PC-9 (cell line): Measurements from ENCODE around the gene KCNJ11. TPM values are rescaled to one million over a fixed set of nuclear protein-coding genes. Genes with fewer than 3 reads are reported as not detected.

Experiments used
- BruUV-seq: library from RNA; stranded (reverse); fragments of 400-500 nt; replicated peaks from 2 replicates; lab custom pipeline; 2021; lab: Mats Ljungman, UMichigan
- CTCF ChIA-PET: fragments of 300-600 bp; sonication (Branson Sonifier 250); formaldehyde crosslinking; loops from one replicate; lab custom pipeline; 2022; ENCODE audit warnings: antibody characterized with exemption; lab: Charles Lee
- POLR2A ChIA-PET: fragments of 300-600 bp; sonication (Branson Sonifier 250); formaldehyde crosslinking; loops from one replicate; lab custom pipeline; 2022; ENCODE audit warnings: antibody characterized with exemption; ENCODE audit not compliant: unreplicated experiment; lab: Charles Lee
- DNase-seq, 2 experiments: peaks; one replicate each; pipeline versions ENCODE4 v3.0.0 to v3.0.0-alpha.2; 2015 to 2022; ENCODE audit warnings: mixed read lengths in 1 of 2
- H2AFZ ChIP-seq: fragments of 200-600 bp; sonication (generic); 2 replicates; pipeline ENCODE4 v1.8.1; 2017; ENCODE audit warnings: antibody characterized with exemption
- H3F3A ChIP-seq: fragments of 200-600 bp; sonication (generic); 2 replicates; pipeline ENCODE4 v1.8.1; 2017; ENCODE audit warnings: antibody characterized with exemption, mild to moderate bottlenecking, low read depth; ENCODE audit not compliant: insufficient read depth
- H3K27ac ChIP-seq: fragments of 200-600 bp; sonication (generic); 2 replicates; pipeline ENCODE4 v1.6.1; 2016; ENCODE audit warnings: mixed run types
- H3K27me3 ChIP-seq: fragments of 200-600 bp; sonication (generic); 2 replicates; pipeline ENCODE4 v1.6.1; 2016; ENCODE audit warnings: low read depth, mixed run types; ENCODE audit not compliant: insufficient read depth
- H3K36me3 ChIP-seq: fragments of 200-600 bp; sonication (generic); 2 replicates; pipeline ENCODE4 v1.6.1; 2016; ENCODE audit warnings: low read depth, mixed run types
- H3K4me1 ChIP-seq: fragments of 200-600 bp; sonication (generic); replicated peaks from 2 replicates; pipeline ENCODE4 v1.6.1; 2016; ENCODE audit warnings: mixed run types; ENCODE audit not compliant: insufficient read depth
- H3K4me2 ChIP-seq: fragments of 200-600 bp; sonication (generic); 2 replicates; pipeline ENCODE4 v1.6.1; 2017; ENCODE audit warnings: mixed run types
- H3K4me3 ChIP-seq: fragments of 200-600 bp; sonication (generic); 2 replicates; pipeline ENCODE4 v1.6.1; 2016; ENCODE audit warnings: mixed run types
- H3K79me2 ChIP-seq: fragments of 200-600 bp; sonication (generic); 2 replicates; pipeline ENCODE4 v1.6.1; 2017; ENCODE audit warnings: low read depth, mixed run types
- H3K9me2 ChIP-seq: fragments of 200-600 bp; sonication (generic); 2 replicates; pipeline ENCODE4 v1.8.1; 2017; ENCODE audit warnings: mild to moderate bottlenecking; ENCODE audit not compliant: insufficient read depth
- H3K9me3 ChIP-seq: fragments of 200-600 bp; sonication (generic); 2 replicates; pipeline ENCODE4 v1.8.1; 2016; ENCODE audit warnings: low read depth; ENCODE audit not compliant: insufficient read depth
- H4K20me1 ChIP-seq: fragments of 200-600 bp; sonication (generic); 2 replicates; pipeline ENCODE4 v1.8.1; 2017; ENCODE audit not compliant: insufficient read depth
- CTCF ChIP-seq: fragments of 200-600 bp; sonication (generic); conservative IDR thresholded peaks from 2 replicates; pipeline ENCODE4 v1.6.1; 2017; ENCODE audit warnings: mixed run types, antibody characterized with exemption, mild to moderate bottlenecking, moderate library complexity
- EZH2 ChIP-seq: fragments of 200-600 bp; sonication (generic); IDR thresholded peaks from 2 replicates; pipeline ENCODE4 v1.8.0; 2017; ENCODE audit warnings: antibody characterized with exemption, low read depth
- intact Hi-C: fragments of 100-400 bp; cut with micrococcal nuclease; formaldehyde crosslinking; loops from one replicate; pipeline ENCODE4 v1.10.0; 2022; ENCODE audit not compliant: unreplicated experiment
- total RNA-seq: library from RNA; stranded (reverse); gene quantifications from 2 replicates; pipeline ENCODE4 v1.2.3, GENCODE V29; 2021

KCNJ11 gene
- total RNA-seq, 1 experiment from 2014 or later, result 0.26 TPM

GRCh38 chr11:17369094-17369493, 19.4 kb downstream of the KCNJ11 start:
- Histone ChIP-seq H3K27ac (no peak overlapping the region), H3K9me3 (peaks cover 35% of the 10 kb centered on the region), H3K4me2 (no peak overlapping the region), H3K9me2 (no peaks in the 10 kb centered on the region), H3K27me3 (no peaks in the 10 kb centered on the region), H3K4me1 (no peaks in the 10 kb centered on the region), H3K4me3 (no peak overlapping the region), H4K20me1 (no peaks in the 10 kb centered on the region), H2AFZ (no peak overlapping the region), H3F3A (no peaks in the 10 kb centered on the region), H3K36me3 (peaks cover 22% of the 10 kb centered on the region), H3K79me2 (no peaks in the 10 kb centered on the region)
- ChIA-PET CTCF (no interaction called here), POLR2A (no interaction called here)
- intact Hi-C loops, result no loop called here
- no peak for DNase-seq
- TF ChIP-seq EZH2 (no peak), CTCF (no peak)
- BruUV-seq, result no TSS peak

GRCh38 chr11:17368551-17368950, 19.9 kb downstream of the KCNJ11 start:
- TF ChIP-seq EZH2, result no peak
- TF ChIP-seq CTCF, result no peak
- H3F3A ChIP-seq, result no peaks in the 10 kb centered on the region
- no peak overlapping the region for H3K4me3 ChIP-seq
- no peaks in the 10 kb centered on the region for H3K79me2 ChIP-seq
- H3K9me2 ChIP-seq, result no peaks in the 10 kb centered on the region
- H3K27me3 ChIP-seq, result no peaks in the 10 kb centered on the region
- no peak overlapping the region for H2AFZ ChIP-seq
- H3K27ac ChIP-seq, result no peak overlapping the region
- H3K36me3 ChIP-seq, result peaks cover 22% of the 10 kb centered on the region
- intact Hi-C loops, result no loop called here
- no peak for DNase-seq
- H3K4me1 ChIP-seq, result no peaks in the 10 kb centered on the region
- H3K9me3 ChIP-seq, result peaks cover 35% of the 10 kb centered on the region
- ChIA-PET CTCF (no interaction called here), POLR2A (no interaction called here)
- H3K4me2 ChIP-seq, result no peak overlapping the region
- H4K20me1 ChIP-seq, result no peaks in the 10 kb centered on the region
- no TSS peak for BruUV-seq

- Histone ChIP-seq H3K4me3 (no peak overlapping the region), H3F3A (no peaks in the 10 kb centered on the region; the same call in 1 of the 2 replicates), H3K4me1 (no peaks in the 10 kb centered on the region), H3K36me3 (peaks cover 18% of the 10 kb centered on the region), H3K27me3 (no peaks in the 10 kb centered on the region), H3K4me2 (no peak overlapping the region), H3K9me3 (peaks cover 21% of the 10 kb centered on the region), H4K20me1 (no peaks in the 10 kb centered on the region), H3K9me2 (no peaks in the 10 kb centered on the region; the same call in 1 of the 2 replicates), H2AFZ (no peak overlapping the region), H3K79me2 (no peaks in the 10 kb centered on the region), H3K27ac (no peak overlapping the region)
- intact Hi-C loops, result no loop called here
- DNase-seq, result no peak
- ChIA-PET CTCF (no interaction called here), POLR2A (no interaction called here)
- TF ChIP-seq CTCF (no peak), EZH2 (no peak)
- BruUV-seq, result no TSS peak
Measured at GRCh38 chr11:17366495-17366894, 22.0 kb downstream of the KCNJ11 start.
